H1 (cell line): Measurements from ENCODE around the gene MPRIP. TPM values are rescaled to one million over a fixed set of nuclear protein-coding genes. Genes with fewer than 3 reads are reported as not detected.

ENCODE experiments used
- CTCF ChIA-PET: fragments of 300-600 bp; sonication (Branson Sonifier 250); formaldehyde crosslinking; loops from one replicate; lab custom pipeline; 2021; ENCODE audit not compliant: partially characterized antibody; lab: Charles Lee
- POLR2A ChIA-PET: fragments of 300-600 bp; sonication (Branson Sonifier 250); formaldehyde crosslinking; loops from one replicate; lab custom pipeline; 2021; ENCODE audit warnings: inconsistent platforms; ENCODE audit not compliant: partially characterized antibody; lab: Charles Lee
- DNase-seq, 2 experiments: peaks; one replicate each; pipeline versions ENCODE4 v3.0.0 to v3.0.0-alpha.2; 2010 to 2022; ENCODE audit warnings: low spot score in 2 of 2, low read depth in 1 of 2, mixed read lengths in 1 of 2
- FAIRE-seq: peaks from 2 replicates; lab custom pipeline; 2011; peaks lifted over from hg19 to GRCh38; lab: Jason Lieb, UNC
- H2AFZ ChIP-seq: 2 replicates; pipeline ENCODE4 v1.8.1; 2012; ENCODE audit warnings: low read length, inconsistent platforms
- H2AK5ac ChIP-seq: 2 replicates; pipeline ENCODE4 v1.6.1; 2013; ENCODE audit warnings: low read depth, low read length
- H2BK120ac ChIP-seq: replicated peaks from 2 replicates; pipeline ENCODE3; 2013; ENCODE audit warnings: low read depth, low read length, inconsistent platforms
- H2BK12ac ChIP-seq: 2 replicates; pipeline ENCODE4 v1.6.1; 2013; ENCODE audit warnings: low read depth, low read length
- H2BK15ac ChIP-seq: 2 replicates; pipeline ENCODE4 v1.6.1; 2013; ENCODE audit warnings: low read length
- H2BK20ac ChIP-seq: 2 replicates; pipeline ENCODE4 v1.6.1; 2013; ENCODE audit warnings: low read length
- H2BK5ac ChIP-seq: 2 replicates; pipeline ENCODE4 v1.6.1; 2013; ENCODE audit warnings: low read depth, low read length
- H3K14ac ChIP-seq: 2 replicates; pipeline ENCODE4 v1.6.1; 2013; ENCODE audit warnings: inconsistent platforms; ENCODE audit not compliant: insufficient read length
- H3K18ac ChIP-seq: 2 replicates; pipeline ENCODE4 v1.6.1; 2013; ENCODE audit warnings: low read length; ENCODE audit errors: extremely low read depth
- H3K23ac ChIP-seq: 2 replicates; pipeline ENCODE4 v1.6.1; 2013; ENCODE audit warnings: inconsistent platforms; ENCODE audit not compliant: insufficient read length
- H3K23me2 ChIP-seq: 2 replicates; pipeline ENCODE4 v1.6.1; 2013; ENCODE audit warnings: low read depth, low read length
- H3K27ac ChIP-seq: 2 replicates; pipeline ENCODE4 v1.6.1; 2011; ENCODE audit warnings: low read depth, low read length, inconsistent platforms
- H3K27me3 ChIP-seq, 4 experiments: replicated peaks in 1 of 4; 1 replicate in 1 of 4; 2 replicates in 3 of 4; pipeline versions ENCODE4 v1.6.1 to v1.8.1; 2011 to 2013; ENCODE audit warnings: low read length in 3 of 4, mild to moderate bottlenecking in 3 of 4, inconsistent platforms in 2 of 4, mixed read lengths in 2 of 4, moderate library complexity in 1 of 4; ENCODE audit not compliant: control insufficient read depth in 3 of 4, insufficient read depth in 3 of 4; ENCODE audit errors: extremely low read depth in 1 of 4
- H3K36me3 ChIP-seq, 4 experiments: 2 replicates each; pipeline versions ENCODE4 v1.6.1 to v1.8.1; 2011 to 2013; ENCODE audit warnings: mild to moderate bottlenecking in 4 of 4, low read length in 3 of 4, moderate library complexity in 2 of 4, control low read depth in 1 of 4, inconsistent platforms in 1 of 4; ENCODE audit not compliant: insufficient read depth in 4 of 4, control insufficient read depth in 2 of 4
- H3K4ac ChIP-seq: replicated peaks from 2 replicates; pipeline ENCODE3; 2013; ENCODE audit warnings: low read length, low read depth, mixed read lengths, inconsistent platforms; ENCODE audit not compliant: insufficient read length
- H3K4me1 ChIP-seq, 4 experiments: replicated peaks in 1 of 4; 1 replicate in 1 of 4; 2 replicates in 3 of 4; pipeline versions ENCODE4 v1.6.1 to v1.8.1; 2011 to 2013; ENCODE audit warnings: low read length in 3 of 4, inconsistent platforms in 2 of 4, mixed read lengths in 1 of 4; ENCODE audit not compliant: insufficient read depth in 4 of 4, control insufficient read depth in 3 of 4
- H3K4me2 ChIP-seq, 2 experiments: 2 replicates each; pipeline versions ENCODE4 v1.6.1 to v1.8.1; 2011 to 2013; ENCODE audit warnings: low read depth in 2 of 2, low read length in 2 of 2, control low read depth in 1 of 2, inconsistent platforms in 1 of 2, mild to moderate bottlenecking in 1 of 2; ENCODE audit not compliant: insufficient read depth in 1 of 2
- H3K4me3 ChIP-seq, 4 experiments: fragments of 200-600, 300-600 bp in 1 of 4; sonication (generic), shearing (Covaris generic), sonication (Bioruptor Twin) in 1 of 4; 2 replicates each; pipeline versions ENCODE4 v1.5.1 to v1.8.1; 2011 to 2016; ENCODE audit warnings: low read length in 4 of 4, low read depth in 3 of 4, control low read depth in 2 of 4, inconsistent platforms in 2 of 4, mild to moderate bottlenecking in 2 of 4, mixed read lengths in 1 of 4, moderate library complexity in 1 of 4; ENCODE audit not compliant: insufficient read depth in 2 of 4; ENCODE audit errors: extremely low read depth in 1 of 4
- H3K56ac ChIP-seq: replicated peaks from 2 replicates; pipeline ENCODE3; 2013; ENCODE audit warnings: low read depth, mild to moderate bottlenecking, mixed read lengths, low read length, inconsistent platforms; ENCODE audit not compliant: insufficient read length
- H3K79me1 ChIP-seq: 2 replicates; pipeline ENCODE4 v1.6.1; 2013; ENCODE audit warnings: low read depth, low read length, control low read depth
- H3K79me2 ChIP-seq, 2 experiments: 2 replicates each; pipeline versions ENCODE4 v1.6.1 to v1.8.1; 2012 to 2013; ENCODE audit warnings: low read length in 2 of 2, mild to moderate bottlenecking in 2 of 2, inconsistent platforms in 1 of 2; ENCODE audit not compliant: insufficient read depth in 2 of 2, control insufficient read depth in 1 of 2
- H3K9ac ChIP-seq, 4 experiments: replicated peaks in 1 of 4; 1 replicate in 1 of 4; 2 replicates in 3 of 4; pipeline versions ENCODE4 v1.6.1 to v1.8.1; 2011 to 2013; ENCODE audit warnings: low read depth in 3 of 4, low read length in 3 of 4, control low read depth in 2 of 4, mild to moderate bottlenecking in 2 of 4, moderate library complexity in 2 of 4, inconsistent platforms in 1 of 4; ENCODE audit errors: extremely low read depth in 1 of 4
- H3K9me3 ChIP-seq, 2 experiments: 2 replicates each; pipeline versions ENCODE4 v1.6.1 to v1.8.1; 2012 to 2013; ENCODE audit warnings: mild to moderate bottlenecking in 2 of 2, moderate library complexity in 2 of 2, control low read depth in 1 of 2, inconsistent platforms in 1 of 2, low read depth in 1 of 2, low read length in 1 of 2, mixed read lengths in 1 of 2; ENCODE audit not compliant: insufficient read depth in 2 of 2
- H4K20me1 ChIP-seq, 2 experiments: replicated peaks in 1 of 2; 2 replicates each; pipeline versions ENCODE3 to v1.8.1; 2011 to 2013; ENCODE audit warnings: inconsistent platforms in 2 of 2, low read length in 2 of 2, mild to moderate bottlenecking in 1 of 2; ENCODE audit not compliant: insufficient read depth in 2 of 2, control insufficient read depth in 1 of 2
- H4K5ac ChIP-seq: 2 replicates; pipeline ENCODE4 v1.6.1; 2013; ENCODE audit warnings: low read length, low read depth, mixed read lengths, inconsistent platforms; ENCODE audit not compliant: insufficient read length
- H4K8ac ChIP-seq: 2 replicates; pipeline ENCODE4 v1.8.0; 2013; ENCODE audit warnings: mild to moderate bottlenecking, moderate library complexity, low read length, inconsistent platforms; ENCODE audit not compliant: insufficient read depth; ENCODE audit errors: extremely low read depth
- H4K91ac ChIP-seq: replicated peaks from 2 replicates; pipeline ENCODE3; 2013; ENCODE audit warnings: low read length, mixed read lengths, inconsistent platforms; ENCODE audit not compliant: insufficient read length
- CTBP2 ChIP-seq: IDR thresholded peaks from 2 replicates; pipeline ENCODE4 v1.7.0; 2011; ENCODE audit warnings: borderline replicate concordance, mild to moderate bottlenecking, moderate library complexity, mixed read lengths, low read length; ENCODE audit not compliant: insufficient read depth, insufficient read length
- E2F6 ChIP-seq: IDR thresholded peaks from 2 replicates; pipeline ENCODE4 v1.6.1; 2012; ENCODE audit warnings: inconsistent platforms
- EGR1 ChIP-seq: IDR thresholded peaks from 2 replicates; pipeline ENCODE4 v1.6.1; 2011; ENCODE audit warnings: low read depth, low read length, borderline replicate concordance
- FOSL1 ChIP-seq: IDR thresholded peaks from 2 replicates; pipeline ENCODE4 v1.6.1; 2011; ENCODE audit warnings: mild to moderate bottlenecking, low read depth, low read length, moderate library complexity; ENCODE audit not compliant: insufficient read depth
- KDM1A ChIP-seq: fragments of 200-600, 300-600 bp; sonication (generic); IDR thresholded peaks from 2 replicates; pipeline ENCODE4 v1.7.1; 2016; ENCODE audit warnings: mild to moderate bottlenecking, low read length, borderline replicate concordance
- WGBS, 2 experiments: shearing (Covaris generic) in 1 of 2; methylation state at CpG; one replicate each; pipeline versions ENCODE4 v1.1.6 to v1.1.7; 2013 to 2015; ENCODE audit warnings: low lambda C conversion rate in 2 of 2, mixed read lengths in 2 of 2, inconsistent platforms in 1 of 2, low coverage in 1 of 2, missing lambda C conversion rate in 1 of 2; ENCODE audit not compliant: insufficient replicate concordance in 2 of 2, insufficient coverage in 1 of 2, insufficient read length in 1 of 2; ENCODE audit errors: extremely low coverage in 1 of 2, missing lambda C conversion rate in 1 of 2; 5-methylcytosine and 5-hydroxymethylcytosine counted together
- polyA plus RNA-seq, 7 experiments: library from polyadenylated mRNA; depleted of rRNA in 3 of 7; stranded (reverse) in 5 of 7; unstranded in 2 of 7; fragments of >200 nt in 5 of 7; fragments of 200-250 nt in 2 of 7; gene quantifications; 1 replicate in 5 of 7; 2 replicates in 1 of 7; 4 replicates in 1 of 7; pipeline versions ENCODE4 v1.2.1 to v1.2.3, GENCODE V29; 2011 to 2013; ENCODE audit warnings: missing spikeins in 2 of 7, mixed read lengths in 2 of 7
- total RNA-seq: library from RNA; stranded (reverse); fragmentation: NEBNext Ultra II Directional; extraction: Animal tissue kit (Norgen Biotek cat#: 25700); gene quantifications from 2 replicates; pipeline ENCODE4 v1.2.1, GENCODE V29; 2021
- TF ChIP-seq, protein P1 (sequence below): IDR thresholded peaks from 2 replicates; pipeline ENCODE4 v1.6.1; 2012; ENCODE audit warnings: inconsistent platforms

Gene MPRIP
- total and polyA plus RNA-seq, 2 of the 8 experiments (the other 6 are each of a cell fraction or from before 2014, with no cell fraction given) = 48.6 to 146 TPM

GRCh38 chr17:17206124-17206912, 164.1 kb downstream of the MPRIP start, which contains the start of gene PLD6:
Gene PLD6 (minus strand): TSS chr17:17206333. CDS start chr17:17206286, 47 bp downstream.
- peaks cover 0 to 3% of the 10 kb centered on the region in 2 experiments; a peak in 1 of 4 replicates for H3K9me3 ChIP-seq
- H3K27ac ChIP-seq = no peak within 1 kb of the TSS
- peak within 1 kb of the TSS; percentile 85 for H4K8ac ChIP-seq
- no peak within 1 kb of the TSS for H2AFZ ChIP-seq
- H3K23me2 ChIP-seq = no peaks in the 10 kb centered on the region
- TF ChIP-seq FOSL1 (peak; percentile 90), CTBP2 (no peak), EGR1 (peak; percentile 99), KDM1A (peak; percentile 75; the same call in 1 of the 2 replicates), E2F6 (no peak)
- TF ChIP-seq, protein P1, sequence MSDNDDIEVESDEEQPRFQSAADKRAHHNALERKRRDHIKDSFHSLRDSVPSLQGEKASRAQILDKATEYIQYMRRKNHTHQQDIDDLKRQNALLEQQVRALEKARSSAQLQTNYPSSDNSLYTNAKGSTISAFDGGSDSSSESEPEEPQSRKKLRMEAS = peak; percentile 10; the same call in 1 of the 2 replicates
- DNase-seq (no peak), FAIRE-seq (no peak)
- H3K4me3 ChIP-seq = no peak within 1 kb of the TSS
- H3K4me1 ChIP-seq = no peaks in the 10 kb centered on the region; a peak in 1 of 7 replicates
- H3K36me3 ChIP-seq = no peaks in the 10 kb centered on the region
- CTCF ChIA-PET = interaction anchor here (0.9 to 1.3 kb wide), 2 partner anchors 12 to 63 kb away, joined by 3 to 4 read pairs; no protein-coding TSS in a partner anchor
- H2BK15ac ChIP-seq = no peak within 1 kb of the TSS
- H3K27me3 ChIP-seq = no peaks in the 10 kb centered on the region
- no peak within 1 kb of the TSS for H2BK5ac ChIP-seq
- peaks cover 0 to 2% of the 10 kb centered on the region in 2 experiments for H4K20me1 ChIP-seq
- no peak within 1 kb of the TSS for H3K18ac ChIP-seq
- H3K79me2 ChIP-seq = no peaks in the 10 kb centered on the region
- no peak within 1 kb of the TSS for H3K4ac ChIP-seq
- H3K23ac ChIP-seq = no peak within 1 kb of the TSS
- H2BK12ac ChIP-seq = no peak within 1 kb of the TSS
- H4K5ac ChIP-seq = no peak within 1 kb of the TSS
- POLR2A ChIA-PET = no interaction called here
- H2AK5ac ChIP-seq = no peak within 1 kb of the TSS
- no peaks in the 10 kb centered on the region for H3K79me1 ChIP-seq
- no peak within 1 kb of the TSS for H3K56ac ChIP-seq
- H3K4me2 ChIP-seq = no peak within 1 kb of the TSS
- no peak within 1 kb of the TSS for H2BK120ac ChIP-seq
- H3K9ac ChIP-seq = no peak within 1 kb of the TSS
- H3K14ac ChIP-seq = no peak within 1 kb of the TSS
- no peak within 1 kb of the TSS for H4K91ac ChIP-seq
- H2BK20ac ChIP-seq = no peak within 1 kb of the TSS
- 96% methylated on average over 46 of the region's 78 CpGs; no CpG with 5 or more reads in 1 of the 2 experiments for WGBS, 2 experiments
